Measurements from ENCODE around the gene SSTR3. TPM values are rescaled to one million over a fixed set of nuclear protein-coding genes. Genes with fewer than 3 reads are reported as not detected.

SSTR3 gene
- total RNA-seq, 2 experiments from 2014 or later = 0.25 to 0.30 TPM

DNA sequence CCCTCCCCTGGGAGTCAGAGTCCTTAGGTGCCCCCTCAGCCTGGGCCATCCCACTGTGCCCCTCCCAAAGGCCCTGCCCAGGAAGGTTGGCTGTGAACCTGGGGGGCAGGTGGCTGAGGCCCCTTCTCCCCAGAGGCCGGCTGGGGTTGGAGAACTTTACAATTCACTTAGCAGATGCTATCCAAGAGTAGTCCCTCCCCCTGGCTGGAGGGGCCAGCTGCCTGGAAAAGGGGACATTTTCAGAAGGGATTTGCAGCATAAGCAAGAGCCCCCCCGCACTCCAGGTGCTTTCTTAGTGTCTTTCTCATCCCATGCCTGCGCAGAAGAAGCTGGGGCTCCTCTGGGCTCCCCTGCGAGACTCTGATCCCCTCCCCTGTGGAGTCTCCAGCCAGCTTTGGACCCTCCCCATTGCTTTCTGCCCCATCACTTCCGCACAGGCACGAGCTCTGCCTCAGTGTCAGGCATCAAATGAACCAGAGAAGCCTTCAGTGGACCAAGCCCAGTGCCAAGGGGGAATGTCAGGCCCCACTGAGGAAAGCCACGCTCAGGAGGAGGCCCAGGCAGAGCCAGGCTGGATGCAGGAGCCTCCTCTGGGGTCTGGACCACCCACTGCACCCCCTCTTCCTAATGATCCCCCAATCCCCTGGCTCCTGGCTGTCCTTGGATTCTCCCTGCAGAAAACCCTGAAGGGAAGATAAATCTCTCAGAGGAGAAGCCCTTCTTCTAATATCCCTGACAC is 3.7 kb downstream of the SSTR3 start:
- DNase-seq (ENCODE audit: low spot score) = no peak

GRCh38 chr22:37207981-37208380 is 4.3 kb downstream of the SSTR3 start:
- no TSS peak for BruUV-seq (replicated peaks)
- intact Hi-C loops (cut with micrococcal nuclease; ENCODE audit: unreplicated experiment) = no loop called here
- H3K4me3 ChIP-seq (ENCODE audit: low read depth, low read length, poor library complexity, severe bottlenecking) = no peak overlapping the region
- H2AFZ ChIP-seq (ENCODE audit: low read length) = no peak overlapping the region
- POLR2A ChIA-PET = no interaction called here
- no peaks in the 10 kb centered on the region for H3K79me2 ChIP-seq (ENCODE audit: insufficient read depth, low read depth, low read length)
- no peak overlapping the region for H3K4me2 ChIP-seq (ENCODE audit: low read length)
- no peaks in the 10 kb centered on the region for H3K9me2 ChIP-seq (ENCODE audit: insufficient read depth, low read length)
- peaks cover 4% of the 10 kb centered on the region for H3K4me1 ChIP-seq (ENCODE audit: insufficient read depth, low read length, poor library complexity, severe bottlenecking)
- TF ChIP-seq EZH2phosphoT487 (IDR thresholded peaks at IDR 0.05; ENCODE audit: borderline replicate concordance, low read depth, low read length) = no peak
- TF ChIP-seq, protein P1, sequence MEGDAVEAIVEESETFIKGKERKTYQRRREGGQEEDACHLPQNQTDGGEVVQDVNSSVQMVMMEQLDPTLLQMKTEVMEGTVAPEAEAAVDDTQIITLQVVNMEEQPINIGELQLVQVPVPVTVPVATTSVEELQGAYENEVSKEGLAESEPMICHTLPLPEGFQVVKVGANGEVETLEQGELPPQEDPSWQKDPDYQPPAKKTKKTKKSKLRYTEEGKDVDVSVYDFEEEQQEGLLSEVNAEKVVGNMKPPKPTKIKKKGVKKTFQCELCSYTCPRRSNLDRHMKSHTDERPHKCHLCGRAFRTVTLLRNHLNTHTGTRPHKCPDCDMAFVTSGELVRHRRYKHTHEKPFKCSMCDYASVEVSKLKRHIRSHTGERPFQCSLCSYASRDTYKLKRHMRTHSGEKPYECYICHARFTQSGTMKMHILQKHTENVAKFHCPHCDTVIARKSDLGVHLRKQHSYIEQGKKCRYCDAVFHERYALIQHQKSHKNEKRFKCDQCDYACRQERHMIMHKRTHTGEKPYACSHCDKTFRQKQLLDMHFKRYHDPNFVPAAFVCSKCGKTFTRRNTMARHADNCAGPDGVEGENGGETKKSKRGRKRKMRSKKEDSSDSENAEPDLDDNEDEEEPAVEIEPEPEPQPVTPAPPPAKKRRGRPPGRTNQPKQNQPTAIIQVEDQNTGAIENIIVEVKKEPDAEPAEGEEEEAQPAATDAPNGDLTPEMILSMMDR (conservative IDR thresholded peaks at IDR 0.05; ENCODE audit: low read length) = no peak
- no peaks in the 10 kb centered on the region for H3K36me3 ChIP-seq (ENCODE audit: insufficient read depth, low read length)
- H4K20me1 ChIP-seq (ENCODE audit: insufficient read depth, low read length) = no peaks in the 10 kb centered on the region
- no peak for DNase-seq (ENCODE audit: low spot score)
- H3K9me3 ChIP-seq (ENCODE audit: low read length) = no peaks in the 10 kb centered on the region
- no peak overlapping the region for H3K27ac ChIP-seq (ENCODE audit: low read depth, low read length, poor library complexity, severe bottlenecking)
- CTCF ChIA-PET (ENCODE audit: unreplicated experiment) = no interaction called here

More for the DNA sequence above, 3.7 kb downstream of the SSTR3 start:
- no peaks in the 10 kb centered on the region for H3K9me3 ChIP-seq (ENCODE audit: low read length)
- no peaks in the 10 kb centered on the region for H3K9me2 ChIP-seq (ENCODE audit: insufficient read depth, low read length)
- no peak overlapping the region for H3K4me3 ChIP-seq (ENCODE audit: low read depth, low read length, poor library complexity, severe bottlenecking)
- no peaks in the 10 kb centered on the region for H3K79me2 ChIP-seq (ENCODE audit: insufficient read depth, low read depth, low read length)
- no peaks in the 10 kb centered on the region for H3K36me3 ChIP-seq (ENCODE audit: insufficient read depth, low read length)
- BruUV-seq (replicated peaks) = no TSS peak
- no peaks in the 10 kb centered on the region for H4K20me1 ChIP-seq (ENCODE audit: insufficient read depth, low read length)
- POLR2A ChIA-PET = interaction anchor here (1.3 kb wide), 1 partner anchor 15 kb away, joined by 4 read pairs; no protein-coding TSS in a partner anchor
- no peak overlapping the region for H2AFZ ChIP-seq (ENCODE audit: low read length)
- H3K4me1 ChIP-seq (ENCODE audit: insufficient read depth, low read length, poor library complexity, severe bottlenecking) = peaks cover 2% of the 10 kb centered on the region
- CTCF ChIA-PET (ENCODE audit: unreplicated experiment) = no interaction called here
- no peak overlapping the region for H3K27ac ChIP-seq (ENCODE audit: low read depth, low read length, poor library complexity, severe bottlenecking)
- intact Hi-C loops (cut with micrococcal nuclease; ENCODE audit: unreplicated experiment) = no loop called here
- TF ChIP-seq EZH2phosphoT487 (IDR thresholded peaks at IDR 0.05; ENCODE audit: borderline replicate concordance, low read depth, low read length) = no peak
- TF ChIP-seq, protein P1 (conservative IDR thresholded peaks at IDR 0.05; ENCODE audit: low read length) = no peak
- H3K4me2 ChIP-seq (ENCODE audit: low read length) = no peak overlapping the region

Data from OCI-LY7 (cell line).